Measurements from ENCODE around the gene MIPEP.
"Not testable (repeated sequence)": the region's sequence is repeated elsewhere in the genome, so short reads cannot be mapped to it uniquely, and the experiment has no call there.

MIPEP gene

DNA sequence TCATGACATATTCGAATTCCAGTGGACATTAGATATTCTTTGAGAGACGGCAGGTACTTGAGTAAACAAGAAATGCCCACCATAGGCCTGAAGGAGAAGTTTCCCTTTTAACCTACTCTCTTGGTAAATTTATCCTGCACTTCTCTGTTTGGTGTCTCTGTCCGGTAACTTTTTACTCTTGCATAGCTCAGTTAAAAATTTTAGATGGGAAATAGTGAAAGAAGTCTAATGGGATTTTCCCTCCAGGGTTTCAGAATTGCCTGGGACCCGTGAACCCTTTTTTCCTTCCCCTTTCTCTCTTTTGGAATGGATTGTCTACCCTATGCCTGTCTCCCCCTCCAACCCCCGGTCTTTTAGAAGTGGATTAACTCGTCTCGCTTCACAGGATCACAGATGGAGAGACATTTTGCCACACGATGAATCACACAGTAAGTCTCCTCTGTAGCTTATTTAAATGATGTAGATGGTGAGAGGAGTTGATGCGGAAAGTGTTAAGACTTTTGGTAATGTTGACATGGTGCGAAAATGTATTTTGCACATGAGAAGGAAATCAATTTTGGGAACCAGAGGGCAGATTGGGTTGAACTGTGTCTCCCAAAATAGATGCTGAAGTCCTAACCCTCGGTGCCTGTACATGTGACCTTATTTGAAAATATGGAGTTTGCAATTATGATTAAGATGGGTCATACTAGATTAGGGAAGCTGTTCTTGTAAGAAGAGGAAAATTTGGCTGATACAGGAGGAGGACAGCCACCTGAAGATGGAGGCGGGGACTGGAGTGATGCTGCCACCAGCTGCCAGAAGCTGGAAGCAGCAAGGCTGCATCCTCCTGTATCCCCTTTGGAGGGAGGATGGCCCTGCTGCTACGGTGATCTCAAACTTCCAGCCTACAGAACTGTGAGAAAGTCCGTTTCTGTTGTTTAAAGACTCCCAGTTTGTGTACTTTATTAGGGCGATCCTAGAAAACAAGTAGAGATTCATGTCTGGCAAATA is 711 bp upstream of the MIPEP start:
- H3K36me3 ChIP-seq (ENCODE audit: insufficient read depth, low read length): 0 out of 2 replicates have a peak, but pooled peaks cover under 1% of the 10 kb centered on the region
- H3K27me3 ChIP-seq (ENCODE audit: insufficient read depth, low read length): no peaks in the 10 kb centered on the region
- H3K27ac ChIP-seq (ENCODE audit: low read depth, low read length): no peak overlapping the region
- peaks cover 5% of the 10 kb centered on the region for H3K79me2 ChIP-seq (ENCODE audit: control insufficient read depth, insufficient read depth, low read length, unreplicated experiment)
- H2AFZ ChIP-seq (ENCODE audit: low read length, unreplicated experiment): peak overlapping the region; percentile 79
- peak overlapping the region; percentile 85 for H3K4me3 ChIP-seq (ENCODE audit: low read depth, low read length)
- peaks cover 9% of the 10 kb centered on the region for H3K4me1 ChIP-seq (ENCODE audit: control insufficient read depth, insufficient read depth, low read length, unreplicated experiment)

DNA sequence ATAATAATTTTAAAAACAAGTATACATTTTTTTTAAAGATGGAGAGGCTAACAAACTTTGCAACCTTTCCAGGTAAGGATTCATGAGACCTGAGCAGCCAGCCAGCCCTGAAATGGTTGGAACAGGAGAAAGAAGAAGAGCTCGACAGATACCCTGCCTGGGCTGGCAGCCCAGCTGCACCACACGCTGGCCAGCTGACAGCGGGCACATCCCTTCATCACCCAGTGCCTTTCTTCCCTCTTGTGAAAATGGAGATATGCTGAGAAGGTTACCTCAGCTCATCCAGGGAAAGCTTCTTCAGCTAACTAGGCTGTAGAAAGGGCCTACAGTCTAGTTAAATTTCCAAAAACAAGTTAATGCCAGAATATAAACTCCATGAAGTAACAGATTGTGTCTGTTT is 4.8 kb downstream of the MIPEP start:
- not testable (repeated sequence) for H3K36me3 ChIP-seq (ENCODE audit: insufficient read depth, low read length); H3K4me1 ChIP-seq (ENCODE audit: control insufficient read depth, insufficient read depth, low read length, unreplicated experiment); H3K4me3 ChIP-seq (ENCODE audit: low read depth, low read length); H3K27ac ChIP-seq (ENCODE audit: low read depth, low read length); H2AFZ ChIP-seq (ENCODE audit: low read length, unreplicated experiment); H3K27me3 ChIP-seq (ENCODE audit: insufficient read depth, low read length); H3K79me2 ChIP-seq (ENCODE audit: control insufficient read depth, insufficient read depth, low read length, unreplicated experiment)

DNA sequence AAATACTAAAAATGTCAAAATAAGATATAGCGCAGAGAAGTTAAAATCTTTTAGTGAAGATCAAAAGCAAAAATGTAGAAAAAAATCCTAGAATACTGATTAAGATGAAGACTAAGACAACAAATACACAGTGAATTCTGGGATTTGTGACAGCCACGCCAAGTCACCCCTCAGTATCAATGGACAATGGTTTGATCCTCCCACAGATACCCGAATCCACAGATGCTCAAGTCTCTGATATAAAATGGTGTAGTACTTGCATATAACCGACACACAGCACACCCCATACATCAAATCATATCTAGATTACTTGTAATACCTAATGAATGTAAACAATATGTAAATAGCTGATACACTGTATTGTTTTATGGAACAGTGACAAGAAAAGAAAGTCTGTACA is 5.9 kb downstream of the MIPEP start:
- H3K36me3 ChIP-seq (ENCODE audit: insufficient read depth, low read length): peaks cover 4% of the 10 kb centered on the region; the same call in 1 of the 2 replicates

DNA sequence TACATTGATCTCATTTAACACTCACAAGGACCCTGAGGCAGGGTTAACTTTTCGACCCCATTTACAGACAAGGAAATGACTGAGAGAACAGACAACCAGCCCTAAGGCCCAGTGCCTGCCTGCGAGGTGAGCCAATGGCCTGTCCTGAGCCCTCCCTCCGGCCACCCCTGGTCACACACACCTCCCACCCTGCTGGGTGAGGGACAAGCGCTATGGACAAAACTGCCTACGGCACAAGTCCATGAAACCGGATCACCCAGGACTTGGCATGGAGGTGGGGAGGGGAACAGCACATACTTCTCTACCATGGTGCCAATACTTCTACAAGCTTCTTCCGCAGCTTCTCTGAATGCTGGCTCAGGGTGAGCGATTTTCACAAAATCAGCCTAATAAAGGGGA is 7.8 kb downstream of the MIPEP start:
- not testable (repeated sequence) for H3K27me3 ChIP-seq (ENCODE audit: insufficient read depth, low read length); H3K4me1 ChIP-seq (ENCODE audit: control insufficient read depth, insufficient read depth, low read length, unreplicated experiment); H3K27ac ChIP-seq (ENCODE audit: low read depth, low read length); H3K79me2 ChIP-seq (ENCODE audit: control insufficient read depth, insufficient read depth, low read length, unreplicated experiment); H3K36me3 ChIP-seq (ENCODE audit: insufficient read depth, low read length); H2AFZ ChIP-seq (ENCODE audit: low read length, unreplicated experiment); H3K4me3 ChIP-seq (ENCODE audit: low read depth, low read length)

More for the DNA sequence above, 5.9 kb downstream of the MIPEP start:
- Histone ChIP-seq H3K27me3 (ENCODE audit: insufficient read depth, low read length) (no peaks in the 10 kb centered on the region), H3K27ac (ENCODE audit: low read depth, low read length) (no peak overlapping the region), H2AFZ (ENCODE audit: low read length, unreplicated experiment) (no peak overlapping the region), H3K4me3 (ENCODE audit: low read depth, low read length) (no peak overlapping the region), H3K79me2 (ENCODE audit: control insufficient read depth, insufficient read depth, low read length, unreplicated experiment) (peaks cover 5% of the 10 kb centered on the region), H3K4me1 (ENCODE audit: control insufficient read depth, insufficient read depth, low read length, unreplicated experiment) (peaks cover 5% of the 10 kb centered on the region)

DNA sequence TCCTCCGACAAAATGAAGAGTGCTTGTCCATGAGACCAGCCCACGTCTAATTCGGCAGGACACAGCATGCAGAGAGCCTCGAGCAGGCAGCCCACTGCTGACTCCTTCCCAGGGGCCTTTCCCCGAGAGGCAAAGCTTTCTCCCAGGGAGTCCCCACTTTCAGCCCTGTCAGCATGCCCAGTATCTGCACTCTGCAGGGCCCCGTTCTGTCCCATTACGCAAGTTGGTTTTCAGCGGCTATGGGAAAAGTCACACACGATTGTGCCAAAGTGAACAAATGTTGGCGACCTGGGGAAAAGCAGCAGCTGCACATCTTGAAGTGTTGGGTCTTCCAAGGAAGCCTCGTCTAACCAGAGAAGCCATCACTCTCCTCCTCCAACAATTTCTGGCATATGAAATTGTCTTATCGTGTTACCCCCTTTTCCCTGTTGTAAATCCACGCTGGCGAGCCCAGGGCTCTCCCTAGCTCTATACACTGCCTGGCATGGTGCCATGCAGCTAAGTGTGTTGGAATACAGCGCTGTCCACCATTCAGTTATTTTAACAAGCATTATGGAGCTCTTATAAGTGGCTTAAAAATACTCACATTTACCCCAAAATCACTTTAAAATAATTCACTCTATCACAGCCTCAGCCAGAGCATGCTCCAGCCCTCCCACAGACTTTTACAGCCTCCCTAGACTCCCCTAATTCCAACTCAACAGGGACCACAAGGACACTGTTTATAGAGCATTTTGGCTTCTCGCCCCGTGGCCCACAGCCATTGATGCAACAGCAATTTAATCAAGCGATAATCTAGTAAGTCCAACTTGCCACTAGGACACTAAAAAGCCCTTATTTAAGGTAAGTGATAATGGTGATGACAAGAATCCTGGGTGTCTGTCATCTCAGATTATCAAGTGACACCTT is 8.5 kb downstream of the MIPEP start:
- H3K4me3 ChIP-seq (ENCODE audit: low read depth, low read length); H3K4me1 ChIP-seq (ENCODE audit: control insufficient read depth, insufficient read depth, low read length, unreplicated experiment); H3K27me3 ChIP-seq (ENCODE audit: insufficient read depth, low read length); H2AFZ ChIP-seq (ENCODE audit: low read length, unreplicated experiment); H3K36me3 ChIP-seq (ENCODE audit: insufficient read depth, low read length); H3K79me2 ChIP-seq (ENCODE audit: control insufficient read depth, insufficient read depth, low read length, unreplicated experiment); H3K27ac ChIP-seq (ENCODE audit: low read depth, low read length): not testable (repeated sequence)

DNA sequence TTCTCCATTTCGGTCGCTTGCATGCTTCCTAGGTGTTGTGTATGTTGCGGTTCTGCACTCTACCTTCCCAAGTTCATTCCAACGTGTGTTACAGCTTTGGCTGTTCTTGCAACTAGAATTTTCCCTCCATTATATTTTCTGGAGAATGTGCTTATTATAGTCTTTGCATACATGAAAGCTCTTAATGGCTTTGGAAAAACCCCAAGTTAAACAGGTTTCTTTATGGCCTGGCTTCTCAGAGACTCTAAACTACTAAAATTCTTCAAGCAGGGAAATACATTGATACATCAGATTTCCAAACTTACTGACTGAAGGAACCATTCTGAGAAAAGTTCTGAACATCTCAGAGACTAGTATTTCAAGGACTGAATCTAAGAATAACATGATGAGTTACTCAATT is 11.9 kb downstream of the MIPEP start:
- Histone ChIP-seq H3K27me3 (ENCODE audit: insufficient read depth, low read length) (no peaks in the 10 kb centered on the region), H3K36me3 (ENCODE audit: insufficient read depth, low read length) (no peaks in the 10 kb centered on the region), H2AFZ (ENCODE audit: low read length, unreplicated experiment) (no peak overlapping the region), H3K4me1 (ENCODE audit: control insufficient read depth, insufficient read depth, low read length, unreplicated experiment) (no peaks in the 10 kb centered on the region), H3K4me3 (ENCODE audit: low read depth, low read length) (no peak overlapping the region), H3K79me2 (ENCODE audit: control insufficient read depth, insufficient read depth, low read length, unreplicated experiment) (no peaks in the 10 kb centered on the region), H3K27ac (ENCODE audit: low read depth, low read length) (no peak overlapping the region)

DNA sequence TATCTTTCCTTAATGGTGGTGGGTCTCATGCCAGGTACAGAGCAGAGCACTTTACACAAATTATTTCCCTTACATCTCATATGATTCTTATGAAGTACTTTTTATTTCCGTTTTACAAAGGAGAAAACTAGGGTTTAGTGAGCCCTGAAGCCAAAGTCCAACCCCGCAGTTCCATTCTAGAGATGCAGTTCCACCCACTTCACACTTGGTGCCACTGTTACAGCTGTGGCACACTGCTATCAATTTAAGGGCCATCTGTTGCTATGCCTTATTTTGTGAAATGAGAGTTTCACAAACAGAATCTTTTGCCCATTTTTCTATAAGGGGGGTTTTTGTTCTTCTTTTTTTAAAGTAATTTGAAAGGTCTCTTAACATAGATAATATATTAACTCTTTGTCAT is 12.9 kb downstream of the MIPEP start:
- Histone ChIP-seq H3K4me1 (ENCODE audit: control insufficient read depth, insufficient read depth, low read length, unreplicated experiment) (no peaks in the 10 kb centered on the region), H3K27me3 (ENCODE audit: insufficient read depth, low read length) (no peaks in the 10 kb centered on the region), H2AFZ (ENCODE audit: low read length, unreplicated experiment) (no peak overlapping the region), H3K36me3 (ENCODE audit: insufficient read depth, low read length) (no peaks in the 10 kb centered on the region), H3K27ac (ENCODE audit: low read depth, low read length) (no peak overlapping the region), H3K79me2 (ENCODE audit: control insufficient read depth, insufficient read depth, low read length, unreplicated experiment) (no peaks in the 10 kb centered on the region), H3K4me3 (ENCODE audit: low read depth, low read length) (no peak overlapping the region)

DNA sequence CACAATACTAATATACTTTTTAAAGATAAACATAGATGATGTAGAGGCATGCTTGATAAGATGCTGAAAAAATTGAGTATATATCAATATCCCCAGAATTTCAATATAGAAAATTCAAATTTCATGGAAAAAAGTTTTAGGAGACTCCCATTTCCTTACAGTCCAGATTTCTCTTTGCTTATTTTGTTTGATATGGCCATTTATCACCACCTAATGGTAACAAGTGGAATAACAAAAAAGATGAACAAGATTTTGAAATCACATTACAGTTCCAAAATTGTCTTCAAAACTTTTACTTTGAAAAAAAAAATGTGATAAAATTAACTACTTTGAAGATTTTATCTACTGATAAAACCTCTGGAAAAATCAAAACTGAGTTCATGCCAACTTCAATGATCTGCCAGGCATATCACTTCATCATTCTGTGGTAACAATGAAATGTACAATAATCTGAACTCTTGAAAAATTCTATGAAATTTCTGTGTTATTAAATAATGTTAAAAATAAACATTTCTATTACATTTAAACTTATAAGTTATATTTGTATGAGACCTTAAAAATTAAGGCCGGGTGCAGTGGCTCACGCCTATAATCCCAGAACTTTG is 17.5 kb downstream of the MIPEP start:
- no peak overlapping the region for H2AFZ ChIP-seq (ENCODE audit: low read length, unreplicated experiment)
- H3K4me3 ChIP-seq (ENCODE audit: low read depth, low read length): no peak overlapping the region
- H3K4me1 ChIP-seq (ENCODE audit: control insufficient read depth, insufficient read depth, low read length, unreplicated experiment): peaks cover 31% of the 10 kb centered on the region
- no peaks in the 10 kb centered on the region for H3K79me2 ChIP-seq (ENCODE audit: control insufficient read depth, insufficient read depth, low read length, unreplicated experiment)
- no peaks in the 10 kb centered on the region for H3K36me3 ChIP-seq (ENCODE audit: insufficient read depth, low read length)
- no peak overlapping the region for H3K27ac ChIP-seq (ENCODE audit: low read depth, low read length)
- H3K27me3 ChIP-seq (ENCODE audit: insufficient read depth, low read length): no peaks in the 10 kb centered on the region

DNA sequence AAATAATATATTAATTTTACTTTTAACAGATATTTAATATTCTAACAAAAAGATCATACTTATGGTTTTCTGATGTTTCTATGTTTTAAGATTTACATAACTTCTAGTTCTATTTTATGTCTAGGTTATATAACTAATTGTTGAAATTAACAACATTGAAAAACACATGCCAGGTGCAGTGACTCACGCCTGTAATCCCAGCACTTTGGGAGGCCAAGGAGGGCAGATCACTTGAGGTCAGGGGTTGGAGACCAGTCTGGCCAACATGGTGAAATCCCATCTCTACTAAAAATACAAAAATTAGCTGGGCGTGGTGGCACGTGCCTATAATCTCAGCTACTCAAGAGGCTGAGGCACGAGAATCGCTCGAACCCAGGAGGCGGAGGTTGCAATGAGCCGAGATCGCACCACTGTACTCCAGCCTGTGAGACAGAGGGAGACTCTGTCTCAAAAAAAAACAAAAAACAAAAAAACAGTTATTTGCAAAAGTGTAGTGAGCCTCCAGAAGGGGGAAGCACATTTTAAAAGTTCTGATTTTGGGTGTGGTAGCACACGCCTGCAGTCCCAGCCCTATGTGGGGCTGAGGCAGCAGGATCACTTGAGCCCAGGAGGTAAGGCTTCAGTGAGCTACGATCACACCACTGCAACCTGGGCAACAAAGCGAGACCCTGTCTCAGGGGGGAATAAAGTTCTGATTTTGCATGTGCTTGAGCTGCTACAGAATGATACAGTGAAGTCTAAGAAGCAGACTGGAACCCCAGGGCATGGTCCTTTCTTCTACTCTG is 18.7 kb downstream of the MIPEP start:
- Histone ChIP-seq H2AFZ (ENCODE audit: low read length, unreplicated experiment) (no peak overlapping the region), H3K27ac (ENCODE audit: low read depth, low read length) (no peak overlapping the region), H3K36me3 (ENCODE audit: insufficient read depth, low read length) (no peaks in the 10 kb centered on the region)

DNA sequence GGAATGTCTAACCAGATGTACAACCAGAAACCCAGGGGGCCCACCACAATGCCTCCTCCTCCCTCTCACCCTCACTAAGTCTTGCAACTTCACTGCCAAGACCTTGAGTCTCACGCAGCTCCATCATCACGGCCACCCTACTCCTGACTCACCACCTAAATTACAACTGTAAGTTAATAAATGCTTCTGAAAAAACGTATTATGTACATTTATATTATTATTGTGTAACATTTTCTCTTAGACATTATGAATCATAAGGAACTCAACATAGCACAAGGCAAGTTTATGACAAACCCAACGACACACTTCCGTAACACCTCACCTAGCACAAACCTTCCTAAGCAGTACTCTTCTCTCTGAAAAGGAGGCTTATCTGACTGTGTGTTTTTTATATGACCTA is 20.7 kb downstream of the MIPEP start:
- Histone ChIP-seq H3K79me2 (ENCODE audit: control insufficient read depth, insufficient read depth, low read length, unreplicated experiment) (no peaks in the 10 kb centered on the region), H3K27me3 (ENCODE audit: insufficient read depth, low read length) (no peaks in the 10 kb centered on the region), H3K4me3 (ENCODE audit: low read depth, low read length) (no peak overlapping the region), H3K27ac (ENCODE audit: low read depth, low read length) (peak overlapping the region; percentile 65), H3K4me1 (ENCODE audit: control insufficient read depth, insufficient read depth, low read length, unreplicated experiment) (peaks cover 36% of the 10 kb centered on the region), H2AFZ (ENCODE audit: low read length, unreplicated experiment) (no peak overlapping the region), H3K36me3 (ENCODE audit: insufficient read depth, low read length) (no peaks in the 10 kb centered on the region)

More for the DNA sequence above, 18.7 kb downstream of the MIPEP start:
- Histone ChIP-seq H3K27me3 (ENCODE audit: insufficient read depth, low read length) (no peaks in the 10 kb centered on the region), H3K4me1 (ENCODE audit: control insufficient read depth, insufficient read depth, low read length, unreplicated experiment) (peaks cover 36% of the 10 kb centered on the region), H3K4me3 (ENCODE audit: low read depth, low read length) (no peak overlapping the region), H3K79me2 (ENCODE audit: control insufficient read depth, insufficient read depth, low read length, unreplicated experiment) (no peaks in the 10 kb centered on the region)
